HepG2 (cell line): ENCODE measurements around the gene ALG11. TPM values are rescaled to one million over a fixed set of nuclear protein-coding genes. Genes with fewer than 3 reads are reported as not detected.

Experiments used
- EEA1 ChIP-seq: sonication (generic); formaldehyde crosslinking; IDR thresholded peaks from 2 replicates; pipeline ENCODE4 v1.5.1; 2020; ENCODE audit warnings: mild to moderate bottlenecking, missing genetic modification reagents, borderline replicate concordance
- FOXA1 ChIP-seq, 2 experiments: fragments of 450-650 bp in 1 of 2; sonication (generic) in 1 of 2; formaldehyde crosslinking in 1 of 2; IDR thresholded peaks; 2 replicates each; pipeline versions ENCODE4 v1.4.0 to v1.6.1; 2016 to 2020; ENCODE audit warnings: missing genetic modification reagents in 1 of 2
- GLMP ChIP-seq: sonication (generic); formaldehyde crosslinking; IDR thresholded peaks from 2 replicates; pipeline ENCODE4 v1.9.0; 2021; ENCODE audit warnings: missing genetic modification reagents, mild to moderate bottlenecking, borderline replicate concordance
- GRHL1 ChIP-seq: sonication (generic); formaldehyde crosslinking; conservative IDR thresholded peaks from 2 replicates; pipeline ENCODE4 v1.8.0; 2022; ENCODE audit warnings: missing genetic modification reagents
- HHEX ChIP-seq: IDR thresholded peaks from 2 replicates; pipeline ENCODE4 v1.6.1; 2016; ENCODE audit warnings: control low read depth
- IKZF4 ChIP-seq: sonication (generic); formaldehyde crosslinking; IDR thresholded peaks from 2 replicates; pipeline ENCODE4 v1.5.1; 2020; ENCODE audit warnings: borderline replicate concordance, mild to moderate bottlenecking, low read depth, missing genetic modification reagents; ENCODE audit errors: not compliant biosample characterization
- KDM4B ChIP-seq: sonication (generic); formaldehyde crosslinking; IDR thresholded peaks from 2 replicates; pipeline ENCODE4 v1.4.0; 2020; ENCODE audit warnings: missing genetic modification reagents
- MEIS2 ChIP-seq: sonication (generic); formaldehyde crosslinking; IDR thresholded peaks from 2 replicates; pipeline ENCODE4 v1.9.0; 2021; ENCODE audit warnings: mild to moderate bottlenecking, missing genetic modification reagents
- MTERF4 ChIP-seq: sonication (generic); formaldehyde crosslinking; IDR thresholded peaks from 2 replicates; pipeline ENCODE4 v1.8.0; 2023; ENCODE audit warnings: mild to moderate bottlenecking, missing genetic modification reagents
- MXD3 ChIP-seq: IDR thresholded peaks from 2 replicates; pipeline ENCODE4 v1.6.1; 2016; ENCODE audit warnings: mild to moderate bottlenecking, missing biosample characterization, missing genetic modification reagents
- MXD4 ChIP-seq: IDR thresholded peaks from 2 replicates; pipeline ENCODE4 v1.6.1; 2016; ENCODE audit warnings: mild to moderate bottlenecking, missing biosample characterization, missing genetic modification reagents
- RARA ChIP-seq: IDR thresholded peaks from 2 replicates; pipeline ENCODE4 v1.6.1; 2016; ENCODE audit warnings: missing genetic modification reagents, missing compliant biosample characterization
- SRSF9 ChIP-seq: fragments of 200-400 bp; formaldehyde crosslinking; IDR thresholded peaks from 2 replicates; pipeline ENCODE4 v1.6.1; 2018; ENCODE audit warnings: borderline replicate concordance, mild to moderate bottlenecking, low read depth, low read length; ENCODE audit not compliant: insufficient read depth, poor library complexity, severe bottlenecking
- TAF1 ChIP-seq: sonication (generic); formaldehyde crosslinking; IDR thresholded peaks from 2 replicates; pipeline ENCODE4 v1.4.0; 2020; ENCODE audit warnings: missing genetic modification reagents
- TCF7 ChIP-seq: sonication (generic); IDR thresholded peaks from 2 replicates; pipeline ENCODE4 v1.6.1; 2016; ENCODE audit warnings: antibody characterized with exemption, low read depth
- TOPORS ChIP-seq: sonication (generic); formaldehyde crosslinking; IDR thresholded peaks from 2 replicates; pipeline ENCODE4 v1.8.0; 2023; ENCODE audit warnings: mild to moderate bottlenecking, missing genetic modification reagents
- TRAFD1 ChIP-seq: sonication (generic); formaldehyde crosslinking; IDR thresholded peaks from 2 replicates; pipeline ENCODE4 v1.5.1; 2020; ENCODE audit warnings: missing genetic modification reagents, mild to moderate bottlenecking, borderline replicate concordance
- ZBTB20 ChIP-seq: sonication (generic); formaldehyde crosslinking; IDR thresholded peaks from 2 replicates; pipeline ENCODE4 v1.8.1; 2023; ENCODE audit warnings: missing genetic modification reagents, low read depth, mild to moderate bottlenecking, borderline replicate concordance
- ZNF576 ChIP-seq: sonication (generic); formaldehyde crosslinking; IDR thresholded peaks from 2 replicates; pipeline ENCODE4 v1.4.0; 2020; ENCODE audit warnings: mild to moderate bottlenecking, missing genetic modification reagents
- ZNF7 ChIP-seq: IDR thresholded peaks from 2 replicates; pipeline ENCODE4 v1.6.1; 2016; ENCODE audit warnings: missing biosample characterization, missing genetic modification reagents
- polyA plus RNA-seq, 8 experiments: library from polyadenylated mRNA; depleted of rRNA in 3 of 8; stranded (reverse) in 7 of 8; unstranded in 1 of 8; fragments of >200 nt; fragmentation: Illumina TruSeq in 4 of 8; extraction: Trizol in 4 of 8; gene quantifications; 2 replicates each; pipeline versions ENCODE4 v1.2.1 to v1.2.3, GENCODE V29; 2011 to 2016; ENCODE audit warnings: low read depth in 4 of 8, missing spikeins in 1 of 8, mixed read lengths in 1 of 8; ENCODE audit not compliant: insufficient read depth in 1 of 8
- total RNA-seq, 5 experiments: library from RNA; depleted of rRNA; stranded (reverse); fragments of >200 nt; fragmentation: Illumina TruSeq; extraction: Trizol; gene quantifications; 2 replicates each; pipeline ENCODE4 v1.2.3, GENCODE V29; 2016; ENCODE audit warnings: low read depth in 1 of 5

The ALG11 gene
- total and polyA plus RNA-seq, 2 of the 13 experiments (the other 11 are each of a cell fraction or from before 2014, with no cell fraction given), result 14.7 to 27.9 TPM

GRCh38 chr13:52011632-52012511, at the start of gene ALG11 (continued):
- TF ChIP-seq IKZF4 (CRISPR knock-in tag) (peak; percentile 69), MXD4 (CRISPR knock-in tag) (peak; percentile 56), TCF7 (no peak), RARA (CRISPR knock-in tag) (peak; percentile 77; the same call in 1 of the 2 replicates), SRSF9 (no peak), HHEX (CRISPR knock-in tag) (no peak; the same call in 1 of the 2 replicates), EEA1 (CRISPR knock-in tag) (peak; percentile 59; the same call in 1 of the 2 replicates), TAF1 (CRISPR knock-in tag) (peak; percentile 98), ZNF7 (CRISPR knock-in tag) (no peak), ZBTB20 (peak; percentile 65; the same call in 1 of the 2 replicates), MTERF4 (CRISPR knock-in tag) (peak; percentile 91), TOPORS (CRISPR knock-in tag) (peak; percentile 77; the same call in 1 of the 2 replicates), FOXA1 (IDR thresholded peaks at IDR 0.05) (no peak), FOXA1 (CRISPR knock-in tag; IDR thresholded peaks at IDR 0.05) (no peak), ZNF576 (CRISPR knock-in tag) (0 out of 2 replicates have a peak, but pooled peaks have one; percentile 77), GRHL1 (CRISPR knock-in tag) (no peak), GLMP (CRISPR knock-in tag) (no peak), KDM4B (CRISPR knock-in tag) (no peak), MXD3 (CRISPR knock-in tag) (peak; percentile 82; the same call in 1 of the 2 replicates), TRAFD1 (CRISPR knock-in tag) (0 out of 2 replicates have a peak, but pooled peaks have one; percentile 6), MEIS2 (peak; percentile 96)
